Measurements from ENCODE around the gene TDP1. TPM values are rescaled to one million over a fixed set of nuclear protein-coding genes. Genes with fewer than 3 reads are reported as not detected.

The TDP1 gene
- total and polyA plus RNA-seq, 2 of the 13 experiments (the other 11 are each of a cell fraction or from before 2014, with no cell fraction given), result 16.4 to 31.2 TPM

- TF ChIP-seq, protein P1, sequence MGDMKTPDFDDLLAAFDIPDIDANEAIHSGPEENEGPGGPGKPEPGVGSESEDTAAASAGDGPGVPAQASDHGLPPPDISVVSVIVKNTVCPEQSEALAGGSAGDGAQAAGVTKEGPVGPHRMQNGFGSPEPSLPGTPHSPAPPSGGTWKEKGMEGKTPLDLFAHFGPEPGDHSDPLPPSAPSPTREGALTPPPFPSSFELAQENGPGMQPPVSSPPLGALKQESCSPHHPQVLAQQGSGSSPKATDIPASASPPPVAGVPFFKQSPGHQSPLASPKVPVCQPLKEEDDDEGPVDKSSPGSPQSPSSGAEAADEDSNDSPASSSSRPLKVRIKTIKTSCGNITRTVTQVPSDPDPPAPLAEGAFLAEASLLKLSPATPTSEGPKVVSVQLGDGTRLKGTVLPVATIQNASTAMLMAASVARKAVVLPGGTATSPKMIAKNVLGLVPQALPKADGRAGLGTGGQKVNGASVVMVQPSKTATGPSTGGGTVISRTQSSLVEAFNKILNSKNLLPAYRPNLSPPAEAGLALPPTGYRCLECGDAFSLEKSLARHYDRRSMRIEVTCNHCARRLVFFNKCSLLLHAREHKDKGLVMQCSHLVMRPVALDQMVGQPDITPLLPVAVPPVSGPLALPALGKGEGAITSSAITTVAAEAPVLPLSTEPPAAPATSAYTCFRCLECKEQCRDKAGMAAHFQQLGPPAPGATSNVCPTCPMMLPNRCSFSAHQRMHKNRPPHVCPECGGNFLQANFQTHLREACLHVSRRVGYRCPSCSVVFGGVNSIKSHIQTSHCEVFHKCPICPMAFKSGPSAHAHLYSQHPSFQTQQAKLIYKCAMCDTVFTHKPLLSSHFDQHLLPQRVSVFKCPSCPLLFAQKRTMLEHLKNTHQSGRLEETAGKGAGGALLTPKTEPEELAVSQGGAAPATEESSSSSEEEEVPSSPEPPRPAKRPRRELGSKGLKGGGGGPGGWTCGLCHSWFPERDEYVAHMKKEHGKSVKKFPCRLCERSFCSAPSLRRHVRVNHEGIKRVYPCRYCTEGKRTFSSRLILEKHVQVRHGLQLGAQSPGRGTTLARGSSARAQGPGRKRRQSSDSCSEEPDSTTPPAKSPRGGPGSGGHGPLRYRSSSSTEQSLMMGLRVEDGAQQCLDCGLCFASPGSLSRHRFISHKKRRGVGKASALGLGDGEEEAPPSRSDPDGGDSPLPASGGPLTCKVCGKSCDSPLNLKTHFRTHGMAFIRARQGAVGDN (CRISPR knock-in tag; IDR thresholded peaks at IDR 0.05), result peak; percentile 13; the same call in 1 of the 2 replicates
- TF ChIP-seq ZNF253 (CRISPR knock-in tag; IDR thresholded peaks at IDR 0.05; ENCODE audit: borderline replicate concordance), result no peak
- TF ChIP-seq STAG1 (CRISPR knock-in tag; IDR thresholded peaks at IDR 0.05), result no peak
- TF ChIP-seq ETV5 (CRISPR knock-in tag; IDR thresholded peaks at IDR 0.05; ENCODE audit: borderline replicate concordance), result peak; percentile 39; the same call in 1 of the 2 replicates
- no peak for TF ChIP-seq ZNF317 (CRISPR knock-in tag; IDR thresholded peaks at IDR 0.05)
- TF ChIP-seq E2F2 (CRISPR knock-in tag; IDR thresholded peaks at IDR 0.05; ENCODE audit: borderline replicate concordance), result no peak
- TF ChIP-seq SALL1 (CRISPR knock-in tag; IDR thresholded peaks at IDR 0.05), result no peak
- TF ChIP-seq TEAD2 (CRISPR knock-in tag; IDR thresholded peaks at IDR 0.05), result no peak
- TF ChIP-seq, protein P2, sequence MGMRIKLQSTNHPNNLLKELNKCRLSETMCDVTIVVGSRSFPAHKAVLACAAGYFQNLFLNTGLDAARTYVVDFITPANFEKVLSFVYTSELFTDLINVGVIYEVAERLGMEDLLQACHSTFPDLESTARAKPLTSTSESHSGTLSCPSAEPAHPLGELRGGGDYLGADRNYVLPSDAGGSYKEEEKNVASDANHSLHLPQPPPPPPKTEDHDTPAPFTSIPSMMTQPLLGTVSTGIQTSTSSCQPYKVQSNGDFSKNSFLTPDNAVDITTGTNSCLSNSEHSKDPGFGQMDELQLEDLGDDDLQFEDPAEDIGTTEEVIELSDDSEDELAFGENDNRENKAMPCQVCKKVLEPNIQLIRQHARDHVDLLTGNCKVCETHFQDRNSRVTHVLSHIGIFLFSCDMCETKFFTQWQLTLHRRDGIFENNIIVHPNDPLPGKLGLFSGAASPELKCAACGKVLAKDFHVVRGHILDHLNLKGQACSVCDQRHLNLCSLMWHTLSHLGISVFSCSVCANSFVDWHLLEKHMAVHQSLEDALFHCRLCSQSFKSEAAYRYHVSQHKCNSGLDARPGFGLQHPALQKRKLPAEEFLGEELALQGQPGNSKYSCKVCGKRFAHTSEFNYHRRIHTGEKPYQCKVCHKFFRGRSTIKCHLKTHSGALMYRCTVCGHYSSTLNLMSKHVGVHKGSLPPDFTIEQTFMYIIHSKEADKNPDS (CRISPR knock-in tag; IDR thresholded peaks at IDR 0.05), result no peak
- no peak for TF ChIP-seq EZH2 (conservative IDR thresholded peaks at IDR 0.05; ENCODE audit: low read depth, low read length)
- no peak for TF ChIP-seq KDM6A (CRISPR knock-in tag; IDR thresholded peaks at IDR 0.05; ENCODE audit: low read depth)
- TF ChIP-seq ZNF280D (CRISPR knock-in tag; IDR thresholded peaks at IDR 0.05), result no peak
- TF ChIP-seq ZNF441 (CRISPR knock-in tag; IDR thresholded peaks at IDR 0.05; ENCODE audit: borderline replicate concordance), result no peak
- peak; percentile 3; the same call in 1 of the 2 replicates for TF ChIP-seq HDAC1 (CRISPR knock-in tag; IDR thresholded peaks at IDR 0.05)
- TF ChIP-seq ZNF350 (CRISPR knock-in tag; IDR thresholded peaks at IDR 0.05; ENCODE audit: borderline replicate concordance, low read depth), result no peak
- no peak for TF ChIP-seq ZIK1 (CRISPR knock-in tag; IDR thresholded peaks at IDR 0.05; ENCODE audit: borderline replicate concordance, low read depth)
- no peak for TF ChIP-seq ZNF337 (CRISPR knock-in tag; IDR thresholded peaks at IDR 0.05; ENCODE audit: borderline replicate concordance, low read depth)
- no peak for TF ChIP-seq TCF7 (IDR thresholded peaks at IDR 0.05; ENCODE audit: low read depth)
These were observed 105.4 kb downstream of the TDP1 start (continued) for GRCh38 chr14:90060965-90061684.

Data from HepG2 (cell line).